GM23338 (cell line): ENCODE results near the gene PDP2.

Source experiments
- ZNF114 ChIP-seq: fragments of 250-450 bp; sonication (Bioruptor Pico); IDR thresholded peaks from 2 replicates; pipeline ENCODE4 v1.5.0; 2020; ENCODE audit warnings: mild to moderate bottlenecking, moderate library complexity
- TF ChIP-seq, protein P1 (sequence below), 2 experiments: fragments of 200-600 bp in 1 of 2; sonication (generic) in 1 of 2; conservative IDR thresholded peaks; 2 replicates each; pipeline versions ENCODE4 v1.5.1 to v1.6.1; 2016 to 2017; ENCODE audit warnings: antibody characterized with exemption in 2 of 2, low read depth in 2 of 2, mild to moderate bottlenecking in 2 of 2, moderate library complexity in 1 of 2
- TF ChIP-seq, protein P2 (sequence below): IDR thresholded peaks from one replicate; pipeline ENCODE4 v1.6.1; 2018; ENCODE audit warnings: antibody characterized with exemption; ENCODE audit not compliant: unreplicated experiment

DNA sequence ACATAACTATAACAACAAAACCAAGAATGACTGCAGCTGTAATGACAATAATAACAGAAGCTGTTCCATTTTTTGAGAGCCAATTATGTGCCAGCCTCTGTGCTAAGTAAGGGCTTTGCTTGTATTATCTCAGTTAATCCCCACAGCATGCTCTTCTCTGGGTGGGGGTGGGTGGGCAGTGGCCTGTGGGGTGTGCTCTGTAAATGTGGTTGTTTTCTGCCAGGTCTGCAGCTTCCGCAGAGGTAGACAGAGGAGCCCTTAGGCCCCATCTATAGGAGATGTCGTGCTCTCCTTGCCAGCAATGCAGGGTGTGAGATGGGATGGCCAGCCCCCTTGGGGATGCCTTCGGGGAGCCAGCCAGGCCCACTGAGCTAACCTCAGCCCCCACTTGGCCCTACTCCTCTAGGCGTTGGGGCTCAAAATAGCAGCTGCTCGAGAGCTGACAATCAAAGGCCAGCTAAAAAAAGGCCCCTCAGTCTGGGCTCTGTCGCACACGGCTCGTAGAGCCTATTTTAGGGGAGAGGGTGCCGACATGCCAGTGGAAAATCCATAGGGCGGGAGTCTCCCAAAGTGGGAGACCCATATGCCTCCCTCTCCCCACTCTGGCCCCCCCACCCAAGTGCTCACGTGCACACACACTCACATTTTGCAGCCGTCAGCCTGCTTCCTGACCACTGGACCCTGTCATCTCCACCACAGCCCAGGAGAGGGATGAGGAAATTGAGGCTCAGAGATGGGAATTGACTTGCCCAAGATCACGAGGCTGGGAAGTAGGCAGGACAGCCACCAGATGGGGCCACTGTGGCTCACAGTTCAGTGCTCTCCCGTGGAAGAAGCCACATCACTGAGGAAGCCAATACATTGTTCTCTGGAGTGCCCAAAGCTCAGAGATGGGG, 22.6 kb downstream of the PDP2 start:
- TF ChIP-seq ZNF114 = no peak
- TF ChIP-seq, protein P1, sequence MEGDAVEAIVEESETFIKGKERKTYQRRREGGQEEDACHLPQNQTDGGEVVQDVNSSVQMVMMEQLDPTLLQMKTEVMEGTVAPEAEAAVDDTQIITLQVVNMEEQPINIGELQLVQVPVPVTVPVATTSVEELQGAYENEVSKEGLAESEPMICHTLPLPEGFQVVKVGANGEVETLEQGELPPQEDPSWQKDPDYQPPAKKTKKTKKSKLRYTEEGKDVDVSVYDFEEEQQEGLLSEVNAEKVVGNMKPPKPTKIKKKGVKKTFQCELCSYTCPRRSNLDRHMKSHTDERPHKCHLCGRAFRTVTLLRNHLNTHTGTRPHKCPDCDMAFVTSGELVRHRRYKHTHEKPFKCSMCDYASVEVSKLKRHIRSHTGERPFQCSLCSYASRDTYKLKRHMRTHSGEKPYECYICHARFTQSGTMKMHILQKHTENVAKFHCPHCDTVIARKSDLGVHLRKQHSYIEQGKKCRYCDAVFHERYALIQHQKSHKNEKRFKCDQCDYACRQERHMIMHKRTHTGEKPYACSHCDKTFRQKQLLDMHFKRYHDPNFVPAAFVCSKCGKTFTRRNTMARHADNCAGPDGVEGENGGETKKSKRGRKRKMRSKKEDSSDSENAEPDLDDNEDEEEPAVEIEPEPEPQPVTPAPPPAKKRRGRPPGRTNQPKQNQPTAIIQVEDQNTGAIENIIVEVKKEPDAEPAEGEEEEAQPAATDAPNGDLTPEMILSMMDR (conservative IDR thresholded peaks at IDR 0.05; ENCODE audit: low read depth in 2 of 2) = no peak
- TF ChIP-seq, protein P2, sequence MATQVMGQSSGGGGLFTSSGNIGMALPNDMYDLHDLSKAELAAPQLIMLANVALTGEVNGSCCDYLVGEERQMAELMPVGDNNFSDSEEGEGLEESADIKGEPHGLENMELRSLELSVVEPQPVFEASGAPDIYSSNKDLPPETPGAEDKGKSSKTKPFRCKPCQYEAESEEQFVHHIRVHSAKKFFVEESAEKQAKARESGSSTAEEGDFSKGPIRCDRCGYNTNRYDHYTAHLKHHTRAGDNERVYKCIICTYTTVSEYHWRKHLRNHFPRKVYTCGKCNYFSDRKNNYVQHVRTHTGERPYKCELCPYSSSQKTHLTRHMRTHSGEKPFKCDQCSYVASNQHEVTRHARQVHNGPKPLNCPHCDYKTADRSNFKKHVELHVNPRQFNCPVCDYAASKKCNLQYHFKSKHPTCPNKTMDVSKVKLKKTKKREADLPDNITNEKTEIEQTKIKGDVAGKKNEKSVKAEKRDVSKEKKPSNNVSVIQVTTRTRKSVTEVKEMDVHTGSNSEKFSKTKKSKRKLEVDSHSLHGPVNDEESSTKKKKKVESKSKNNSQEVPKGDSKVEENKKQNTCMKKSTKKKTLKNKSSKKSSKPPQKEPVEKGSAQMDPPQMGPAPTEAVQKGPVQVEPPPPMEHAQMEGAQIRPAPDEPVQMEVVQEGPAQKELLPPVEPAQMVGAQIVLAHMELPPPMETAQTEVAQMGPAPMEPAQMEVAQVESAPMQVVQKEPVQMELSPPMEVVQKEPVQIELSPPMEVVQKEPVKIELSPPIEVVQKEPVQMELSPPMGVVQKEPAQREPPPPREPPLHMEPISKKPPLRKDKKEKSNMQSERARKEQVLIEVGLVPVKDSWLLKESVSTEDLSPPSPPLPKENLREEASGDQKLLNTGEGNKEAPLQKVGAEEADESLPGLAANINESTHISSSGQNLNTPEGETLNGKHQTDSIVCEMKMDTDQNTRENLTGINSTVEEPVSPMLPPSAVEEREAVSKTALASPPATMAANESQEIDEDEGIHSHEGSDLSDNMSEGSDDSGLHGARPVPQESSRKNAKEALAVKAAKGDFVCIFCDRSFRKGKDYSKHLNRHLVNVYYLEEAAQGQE = no peak
